DOHH2 (cell line): Measurements from ENCODE around the gene KRT33A.

Experiments used
- CTCF ChIP-seq: fragments of 200-600 bp; sonication (generic); IDR thresholded peaks from one replicate; pipeline ENCODE4 v1.5.1; 2014; ENCODE audit warnings: antibody characterized with exemption, mild to moderate bottlenecking, low read depth, low read length; ENCODE audit not compliant: poor library complexity, severe bottlenecking
- EZH2phosphoT487 ChIP-seq: fragments of 200-600 bp; sonication (generic); IDR thresholded peaks from 2 replicates; pipeline ENCODE4 v1.6.1; 2017; ENCODE audit warnings: borderline replicate concordance, mild to moderate bottlenecking, antibody characterized with exemption, low read length, moderate library complexity, mixed read lengths

DNA sequence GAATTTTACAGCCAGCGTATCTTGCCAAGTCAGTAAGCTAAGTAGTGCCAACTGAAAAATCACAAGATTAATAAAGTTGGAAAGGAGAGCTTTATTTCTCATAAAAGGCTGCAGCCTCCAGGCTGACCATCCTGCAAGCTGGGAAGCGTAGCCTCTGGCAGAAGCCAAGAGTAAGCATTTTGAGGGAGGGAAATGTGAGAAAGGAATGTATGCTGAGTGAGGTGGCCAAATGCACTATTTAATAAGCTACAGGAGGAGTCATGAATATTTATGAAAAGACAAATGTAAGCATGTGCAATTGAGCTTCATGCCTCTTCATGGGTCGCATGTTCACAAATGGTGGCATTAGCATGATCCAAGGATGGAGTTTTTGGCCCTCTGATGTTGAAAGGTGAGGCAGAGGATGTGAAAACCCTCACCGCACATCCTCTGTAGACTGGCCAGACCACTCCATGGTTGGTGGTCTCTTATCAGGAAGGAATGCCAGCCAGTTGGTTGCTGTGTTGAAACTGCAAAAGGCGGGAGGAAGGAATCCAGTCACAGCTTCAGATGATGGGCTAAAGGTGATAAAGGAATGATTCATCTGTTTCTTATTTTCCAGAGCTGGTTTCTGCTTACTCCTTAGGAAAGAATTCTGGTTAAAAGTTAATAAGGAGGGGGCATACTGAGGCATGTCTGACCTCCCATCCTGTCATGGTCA lies 9.8 kb upstream of the KRT33A start:
- no peak for TF ChIP-seq CTCF
- TF ChIP-seq EZH2phosphoT487, result no peak
